Measurements from ENCODE around the gene CHURC1. TPM values are rescaled to one million over a fixed set of nuclear protein-coding genes. Genes with fewer than 3 reads are reported as not detected.

CHURC1 gene
- total RNA-seq, 1 donor from 2014 or later = 52.5 TPM

DNA sequence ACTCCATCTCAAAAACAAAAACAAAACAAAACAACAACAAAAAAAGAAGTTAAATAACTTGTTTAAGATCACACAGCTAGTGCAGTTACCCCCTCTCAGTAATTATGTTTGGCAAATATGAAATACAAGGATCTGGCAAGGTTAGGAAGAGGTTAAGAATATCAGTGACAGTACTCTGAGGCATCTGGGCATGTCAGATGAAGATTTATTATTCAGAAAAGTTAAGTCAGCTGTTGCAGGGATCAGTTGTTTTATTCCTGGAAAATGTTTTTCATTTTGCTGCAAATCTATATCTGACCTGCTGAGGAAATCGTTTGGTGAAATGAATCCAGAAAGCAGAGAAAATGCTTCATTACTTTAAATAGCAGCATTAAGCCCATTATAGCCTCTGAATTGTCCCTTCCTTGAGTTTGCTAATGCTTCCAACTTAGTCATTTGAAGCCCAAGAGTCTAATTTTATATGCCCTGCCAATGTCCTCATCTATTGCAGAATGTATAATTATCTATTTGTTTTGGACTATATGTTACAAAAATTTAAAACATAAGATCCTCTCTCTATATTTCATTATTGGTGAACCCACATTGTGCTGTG, 20.2 kb downstream of the CHURC1 start:
- intact Hi-C loops (cut with DNase I) = no loop called here
- TF ChIP-seq, protein P1, sequence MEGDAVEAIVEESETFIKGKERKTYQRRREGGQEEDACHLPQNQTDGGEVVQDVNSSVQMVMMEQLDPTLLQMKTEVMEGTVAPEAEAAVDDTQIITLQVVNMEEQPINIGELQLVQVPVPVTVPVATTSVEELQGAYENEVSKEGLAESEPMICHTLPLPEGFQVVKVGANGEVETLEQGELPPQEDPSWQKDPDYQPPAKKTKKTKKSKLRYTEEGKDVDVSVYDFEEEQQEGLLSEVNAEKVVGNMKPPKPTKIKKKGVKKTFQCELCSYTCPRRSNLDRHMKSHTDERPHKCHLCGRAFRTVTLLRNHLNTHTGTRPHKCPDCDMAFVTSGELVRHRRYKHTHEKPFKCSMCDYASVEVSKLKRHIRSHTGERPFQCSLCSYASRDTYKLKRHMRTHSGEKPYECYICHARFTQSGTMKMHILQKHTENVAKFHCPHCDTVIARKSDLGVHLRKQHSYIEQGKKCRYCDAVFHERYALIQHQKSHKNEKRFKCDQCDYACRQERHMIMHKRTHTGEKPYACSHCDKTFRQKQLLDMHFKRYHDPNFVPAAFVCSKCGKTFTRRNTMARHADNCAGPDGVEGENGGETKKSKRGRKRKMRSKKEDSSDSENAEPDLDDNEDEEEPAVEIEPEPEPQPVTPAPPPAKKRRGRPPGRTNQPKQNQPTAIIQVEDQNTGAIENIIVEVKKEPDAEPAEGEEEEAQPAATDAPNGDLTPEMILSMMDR (IDR thresholded peaks at IDR 0.05) = no peak
- H3K36me3 ChIP-seq = peaks cover 51% of the 10 kb centered on the region

GRCh38 chr14:64935508-64935907, 21.3 kb downstream of the CHURC1 start:
- DNase-seq (no peak), ATAC-seq (no peak)
- Histone ChIP-seq H3K4me1 (peaks cover 3% of the 10 kb centered on the region), H3K9me3 (no peaks in the 10 kb centered on the region), H3K4me3 (no peak overlapping the region), H3K27ac (no peak overlapping the region), H3K36me3 (peaks cover 45% of the 10 kb centered on the region), H3K27me3 (no peaks in the 10 kb centered on the region)
- intact Hi-C loops (cut with DNase I) = no loop called here
- TF ChIP-seq, protein P1 (IDR thresholded peaks at IDR 0.05) = no peak

More for the DNA sequence above, 20.2 kb downstream of the CHURC1 start:
- Histone ChIP-seq H3K4me3 (no peak overlapping the region), H3K4me1 (peaks cover 8% of the 10 kb centered on the region), H3K9me3 (no peaks in the 10 kb centered on the region), H3K27ac (no peak overlapping the region), H3K27me3 (no peaks in the 10 kb centered on the region)
- DNase-seq = no peak
- no peak for ATAC-seq

DNA sequence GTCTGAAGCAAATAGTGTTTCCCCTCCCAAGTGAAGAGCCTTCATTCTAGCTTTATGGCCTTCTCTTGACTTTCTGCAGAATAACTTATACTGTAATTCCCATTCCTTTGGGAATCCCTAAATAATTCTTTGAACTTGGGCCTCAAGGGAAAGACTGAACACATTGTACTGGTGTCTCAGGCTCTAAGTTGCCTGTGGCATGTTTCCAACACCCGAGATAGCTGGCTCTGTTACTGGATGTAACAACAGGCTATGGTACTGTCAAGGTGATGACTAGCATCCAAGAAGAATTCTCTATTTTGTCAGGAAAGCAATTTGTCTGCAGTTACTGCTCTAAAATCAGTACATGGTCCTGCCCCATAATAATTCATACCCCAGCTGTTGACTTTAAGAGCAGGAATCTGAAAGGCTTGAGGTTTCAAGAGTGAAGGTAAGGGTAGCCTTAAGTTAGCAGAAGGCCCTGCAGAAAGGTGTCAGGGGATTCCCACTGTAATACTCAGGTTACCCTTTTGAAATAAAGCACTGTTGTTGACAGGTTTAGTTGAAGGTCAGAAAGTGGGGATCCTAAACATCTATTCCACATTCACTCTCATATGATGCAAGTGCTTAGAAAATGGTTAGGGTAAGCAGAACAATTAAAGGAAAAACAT, 23.0 kb downstream of the CHURC1 start:
- TF ChIP-seq, protein P1 (IDR thresholded peaks at IDR 0.05) = no peak
- no peak for ATAC-seq
- Histone ChIP-seq H3K4me3 (no peak overlapping the region), H3K9me3 (no peaks in the 10 kb centered on the region), H3K4me1 (peaks cover 3% of the 10 kb centered on the region), H3K27ac (no peak overlapping the region), H3K27me3 (no peaks in the 10 kb centered on the region), H3K36me3 (peaks cover 39% of the 10 kb centered on the region)
- no peak for DNase-seq
- intact Hi-C loops (cut with DNase I) = no loop called here

- TF ChIP-seq, protein P1 (IDR thresholded peaks at IDR 0.05) = peak; percentile 26
- H3K27ac ChIP-seq = no peak overlapping the region
- intact Hi-C loops (cut with DNase I) = no loop called here
- H3K36me3 ChIP-seq = peaks cover 34% of the 10 kb centered on the region
- H3K9me3 ChIP-seq = no peaks in the 10 kb centered on the region
- ATAC-seq = peak; percentile 18
- H3K4me1 ChIP-seq = peaks cover 3% of the 10 kb centered on the region
- H3K4me3 ChIP-seq = no peak overlapping the region
- no peak for DNase-seq
- H3K27me3 ChIP-seq = no peaks in the 10 kb centered on the region
These were observed 23.6 kb downstream of the CHURC1 start for GRCh38 chr14:64937821-64938193.

- ATAC-seq = no peak
- Histone ChIP-seq H3K4me1 (peaks cover 6% of the 10 kb centered on the region), H3K27me3 (no peaks in the 10 kb centered on the region), H3K36me3 (peaks cover 27% of the 10 kb centered on the region), H3K4me3 (no peak overlapping the region), H3K9me3 (no peaks in the 10 kb centered on the region), H3K27ac (no peak overlapping the region)
- TF ChIP-seq, protein P1 (IDR thresholded peaks at IDR 0.05) = no peak
- DNase-seq = no peak
- intact Hi-C loops (cut with DNase I) = no loop called here
These were observed 24.9 kb downstream of the CHURC1 start for GRCh38 chr14:64938972-64939816.

Data from upper lobe of right lung (tissue), 1 donor.